Endodermal cell (in vitro differentiated cells): Measurements from ENCODE around the gene TYK2. TPM values are rescaled to one million over a fixed set of nuclear protein-coding genes. Genes with fewer than 3 reads are reported as not detected.
A peak's percentile ranks its signal among the peaks of the same experiment; 100 is the strongest.

Experiments
- DNase-seq: peaks from one replicate; pipeline ENCODE4 v3.0.0-alpha.2; 2017
- H3K27ac ChIP-seq: 2 replicates; pipeline ENCODE4 v1.5.1; 2013; ENCODE audit warnings: mild to moderate bottlenecking, low read depth, low read length, moderate library complexity
- H3K27me3 ChIP-seq: 2 replicates; pipeline ENCODE4 v1.6.1; 2013; ENCODE audit warnings: mild to moderate bottlenecking, low read length, moderate library complexity; ENCODE audit not compliant: insufficient read depth, control insufficient read depth, poor library complexity, severe bottlenecking
- H3K36me3 ChIP-seq: 2 replicates; pipeline ENCODE4 v1.7.0; 2013; ENCODE audit warnings: mild to moderate bottlenecking, low read length, moderate library complexity; ENCODE audit not compliant: control insufficient read depth, insufficient read depth
- H3K4me1 ChIP-seq: one replicate; pipeline ENCODE4 v1.7.0; 2013; ENCODE audit warnings: low read length; ENCODE audit not compliant: control insufficient read depth, insufficient read depth
- H3K4me3 ChIP-seq: 2 replicates; pipeline ENCODE4 v1.5.1; 2013; ENCODE audit warnings: mild to moderate bottlenecking, low read length, moderate library complexity
- H3K9ac ChIP-seq: 2 replicates; pipeline ENCODE4 v1.6.1; 2013; ENCODE audit warnings: mild to moderate bottlenecking, low read length, moderate library complexity; ENCODE audit not compliant: poor library complexity, severe bottlenecking; ENCODE audit errors: extremely low read depth
- H3K9me3 ChIP-seq: 2 replicates; pipeline ENCODE4 v1.6.1; 2013; ENCODE audit warnings: mild to moderate bottlenecking, low read length, moderate library complexity; ENCODE audit not compliant: control insufficient read depth
- H3K27ac Mint-ChIP-seq: 2 replicates; pipeline ENCODE4 v1.8.0; 2020; ENCODE audit warnings: mixed read lengths
- H3K27me3 Mint-ChIP-seq: 2 replicates; pipeline ENCODE4 v1.8.0; 2021; ENCODE audit warnings: mild to moderate bottlenecking, mixed read lengths; ENCODE audit not compliant: insufficient read depth
- H3K36me3 Mint-ChIP-seq: 2 replicates; pipeline ENCODE4 v1.8.0; 2020; ENCODE audit warnings: low read depth, mixed read lengths
- H3K4me1 Mint-ChIP-seq: 2 replicates; pipeline ENCODE4 v1.8.0; 2020; ENCODE audit warnings: mixed read lengths
- H3K4me3 Mint-ChIP-seq: 2 replicates; pipeline ENCODE4 v1.8.0; 2020; ENCODE audit warnings: mild to moderate bottlenecking, moderate library complexity, mixed read lengths
- H3K9me3 Mint-ChIP-seq: 2 replicates; pipeline ENCODE4 v1.8.0; 2020; ENCODE audit warnings: mild to moderate bottlenecking, mixed read lengths
- WGBS, 2 experiments: methylation state at CpG; one replicate each; pipeline versions ENCODE4 v1.1.5 to v1.1.7; 2013; ENCODE audit warnings: missing lambda C conversion rate in 2 of 2, mixed read lengths in 1 of 2; ENCODE audit not compliant: insufficient coverage in 1 of 2, insufficient read length in 1 of 2; 5-methylcytosine and 5-hydroxymethylcytosine counted together
- total RNA-seq, 2 donors: library from RNA; stranded (reverse); fragmentation: NEBNext Ultra II Directional in 1 of 2; extraction: Animal tissue kit (Norgen Biotek cat#: 25700) in 1 of 2; gene quantifications; 2 replicates in 1 of 2; 3 replicates in 1 of 2; pipeline ENCODE4 v1.2.1, GENCODE V29; 2021
- TF ChIP-seq, protein P1 (sequence below): fragments of 200-600 bp; sonication (generic); conservative IDR thresholded peaks from 2 replicates; pipeline ENCODE4 v1.5.0; 2021; ENCODE audit warnings: antibody characterized with exemption, mild to moderate bottlenecking

The TYK2 gene
- total RNA-seq, 2 donors from 2014 or later: 63.5 to 65.8 TPM

DNA sequence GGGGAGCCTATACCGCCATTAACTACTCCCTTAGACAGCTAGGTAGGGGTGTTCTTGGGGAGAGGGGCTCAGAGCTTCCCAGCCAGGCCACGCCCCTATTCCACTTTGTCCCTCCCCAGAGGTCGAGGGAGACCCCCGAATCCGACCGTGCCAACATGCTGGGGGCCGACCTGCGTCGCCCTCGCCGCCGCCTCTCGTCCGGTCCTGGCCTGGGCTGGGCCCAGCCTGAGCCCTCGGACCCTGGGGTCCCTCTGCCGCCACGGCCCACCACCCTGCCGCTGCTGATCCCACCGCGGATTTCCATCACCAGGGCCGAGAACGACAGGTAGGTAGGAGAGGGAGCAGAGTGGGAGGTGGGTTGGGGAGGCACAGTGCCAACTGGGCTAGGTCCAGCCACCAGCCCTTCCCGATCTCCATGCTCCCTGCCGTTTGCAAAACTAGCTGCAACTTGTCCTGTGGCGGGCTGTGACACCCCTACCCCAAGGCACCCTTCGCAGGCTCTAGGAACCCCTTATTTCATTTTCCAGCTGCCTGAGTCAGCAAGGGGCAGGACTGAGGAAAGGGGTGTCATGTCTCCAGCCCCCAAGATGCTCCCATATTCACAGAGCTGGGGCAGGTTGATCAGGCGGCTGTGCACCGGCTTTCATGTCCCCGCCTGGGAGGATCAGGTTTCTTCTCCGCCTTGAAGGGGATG lies 37.3 kb upstream of the TYK2 start:
- Mint-ChIP-seq H3K4me1 (peaks cover 14% of the 10 kb centered on the region), H3K36me3 (no peaks in the 10 kb centered on the region), H3K27me3 (peaks cover 81% of the 10 kb centered on the region), H3K4me3 (peak overlapping the region; percentile 38), H3K27ac (no peak overlapping the region), H3K9me3 (peaks cover 3% of the 10 kb centered on the region)
- Histone ChIP-seq H3K9me3 (no peaks in the 10 kb centered on the region), H3K36me3 (no peaks in the 10 kb centered on the region), H3K27ac (no peak overlapping the region), H3K4me1 (peaks cover 3% of the 10 kb centered on the region), H3K27me3 (peaks cover 80% of the 10 kb centered on the region), H3K9ac (no peak overlapping the region), H3K4me3 (no peak overlapping the region)
- TF ChIP-seq, protein P1, sequence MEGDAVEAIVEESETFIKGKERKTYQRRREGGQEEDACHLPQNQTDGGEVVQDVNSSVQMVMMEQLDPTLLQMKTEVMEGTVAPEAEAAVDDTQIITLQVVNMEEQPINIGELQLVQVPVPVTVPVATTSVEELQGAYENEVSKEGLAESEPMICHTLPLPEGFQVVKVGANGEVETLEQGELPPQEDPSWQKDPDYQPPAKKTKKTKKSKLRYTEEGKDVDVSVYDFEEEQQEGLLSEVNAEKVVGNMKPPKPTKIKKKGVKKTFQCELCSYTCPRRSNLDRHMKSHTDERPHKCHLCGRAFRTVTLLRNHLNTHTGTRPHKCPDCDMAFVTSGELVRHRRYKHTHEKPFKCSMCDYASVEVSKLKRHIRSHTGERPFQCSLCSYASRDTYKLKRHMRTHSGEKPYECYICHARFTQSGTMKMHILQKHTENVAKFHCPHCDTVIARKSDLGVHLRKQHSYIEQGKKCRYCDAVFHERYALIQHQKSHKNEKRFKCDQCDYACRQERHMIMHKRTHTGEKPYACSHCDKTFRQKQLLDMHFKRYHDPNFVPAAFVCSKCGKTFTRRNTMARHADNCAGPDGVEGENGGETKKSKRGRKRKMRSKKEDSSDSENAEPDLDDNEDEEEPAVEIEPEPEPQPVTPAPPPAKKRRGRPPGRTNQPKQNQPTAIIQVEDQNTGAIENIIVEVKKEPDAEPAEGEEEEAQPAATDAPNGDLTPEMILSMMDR: no peak
- peak; percentile 83 for DNase-seq
- WGBS, 2 experiments: 21 to 22% methylated on average over 21 to 30 of the region's 30 CpGs

DNA sequence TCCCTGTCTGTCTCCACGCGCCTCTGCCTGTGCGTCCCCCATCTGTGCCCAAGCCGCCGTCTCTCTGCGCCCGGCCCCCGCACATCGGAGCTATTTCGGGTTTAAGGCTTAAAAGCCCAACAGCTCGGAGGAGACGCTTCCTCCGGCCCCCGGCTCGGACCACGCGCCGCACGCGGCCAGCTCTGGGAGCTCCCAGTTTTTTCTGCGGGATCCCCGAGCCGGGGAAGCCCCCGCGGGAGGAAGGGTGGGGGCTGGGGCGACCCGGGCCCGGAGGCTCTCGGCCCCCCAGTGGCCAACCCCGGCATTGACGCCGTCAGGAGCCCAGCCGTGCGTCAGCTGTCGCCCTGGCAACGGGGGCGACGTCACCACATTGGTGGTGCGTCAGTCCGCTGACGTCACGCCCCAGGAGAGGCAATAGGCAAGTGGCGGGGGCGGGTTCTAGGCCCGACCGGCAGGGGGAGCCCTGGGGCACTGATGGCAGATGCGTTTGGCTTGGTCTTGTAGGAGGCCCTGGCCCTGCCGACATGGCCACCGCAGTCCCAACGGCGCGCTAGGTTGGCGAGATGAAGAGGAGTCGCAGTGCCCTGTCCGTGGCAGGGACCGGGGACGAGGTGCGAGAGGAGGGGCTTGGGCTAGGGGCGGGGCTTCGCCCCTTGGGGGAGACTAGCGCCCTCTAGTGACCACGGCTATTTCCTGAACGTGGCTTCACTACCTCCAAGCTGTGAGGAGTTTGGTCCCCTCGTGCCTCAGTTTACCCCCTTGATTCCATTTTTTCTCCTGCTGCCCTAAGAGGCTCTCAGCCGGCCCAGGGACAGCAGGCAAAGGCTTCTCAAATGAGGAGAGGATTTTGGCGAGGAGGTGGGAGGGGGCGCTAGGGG lies 36.2 kb upstream of the TYK2 start:
- DNase-seq: peak; percentile 97
- Histone ChIP-seq H3K36me3 (no peaks in the 10 kb centered on the region), H3K9ac (peak overlapping the region; percentile 44), H3K27ac (no peak overlapping the region), H3K4me1 (peaks cover 3% of the 10 kb centered on the region), H3K9me3 (no peaks in the 10 kb centered on the region), H3K4me3 (peak overlapping the region; percentile 80), H3K27me3 (peaks cover 69% of the 10 kb centered on the region)
- Mint-ChIP-seq H3K36me3 (no peaks in the 10 kb centered on the region), H3K4me1 (peaks cover 14% of the 10 kb centered on the region), H3K27ac (peak overlapping the region; percentile 52), H3K4me3 (peak overlapping the region; percentile 55), H3K9me3 (peaks cover 3% of the 10 kb centered on the region), H3K27me3 (peaks cover 78% of the 10 kb centered on the region)
- WGBS, 2 experiments: 7 to 16% methylated on average over 13 to 67 of the region's 67 CpGs
- TF ChIP-seq, protein P1: peak; percentile 95

DNA sequence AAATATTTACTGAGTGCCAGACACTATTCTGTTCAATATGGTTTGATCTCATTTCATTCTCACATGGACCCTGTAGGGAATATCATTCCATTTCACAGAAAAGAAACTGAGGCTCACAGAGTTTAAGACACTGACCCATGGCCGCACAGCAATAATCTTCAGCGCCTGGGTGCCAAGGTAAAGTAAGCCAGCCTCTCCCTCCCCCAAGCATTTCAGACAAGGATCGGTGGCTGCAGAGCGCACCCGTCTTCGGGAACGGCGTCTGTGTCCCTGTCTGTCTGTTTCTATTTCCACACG lies 35.7 kb upstream of the TYK2 start:
- H3K9me3 ChIP-seq: no peaks in the 10 kb centered on the region
- peaks cover 3% of the 10 kb centered on the region for H3K9me3 Mint-ChIP-seq
- peaks cover 67% of the 10 kb centered on the region for H3K27me3 ChIP-seq
- H3K4me1 Mint-ChIP-seq: peaks cover 14% of the 10 kb centered on the region
- peak overlapping the region; percentile 44 for H3K9ac ChIP-seq
- H3K36me3 ChIP-seq: no peaks in the 10 kb centered on the region
- 11 to 12% methylated on average over 9 of the region's 9 CpGs for WGBS, 2 experiments
- no peak for DNase-seq
- peak overlapping the region; percentile 80 for H3K4me3 ChIP-seq
- peaks cover 3% of the 10 kb centered on the region for H3K4me1 ChIP-seq
- TF ChIP-seq, protein P1: no peak
- H3K27ac ChIP-seq: no peak overlapping the region
- no peak overlapping the region for H3K27ac Mint-ChIP-seq
- H3K4me3 Mint-ChIP-seq: peak overlapping the region; percentile 55
- H3K27me3 Mint-ChIP-seq: peaks cover 78% of the 10 kb centered on the region
- no peaks in the 10 kb centered on the region for H3K36me3 Mint-ChIP-seq
